GM13976 (cell line): ENCODE data around the gene HUS1B.
A peak's percentile ranks its signal among the peaks of the same experiment; 100 is the strongest.

Experiments used
- DNase-seq: peaks from one replicate; pipeline ENCODE4 v3.0.0; 2012; ENCODE audit warnings: low spot score
- CTCF ChIP-seq: IDR thresholded peaks from 2 replicates; pipeline ENCODE4 v1.5.1; 2012; ENCODE audit warnings: borderline replicate concordance, mild to moderate bottlenecking; ENCODE audit not compliant: insufficient read depth; ENCODE audit errors: extremely low read depth, missing control alignments, control extremely low read depth
- in situ Hi-C: fragments of 300-500 bp; cut with MboI; formaldehyde crosslinking; loops from one replicate; pipeline ENCODE4 v1.12.0; 2022; ENCODE audit warnings: low sequenced_read_pairs, mixed read lengths, inconsistent platforms; ENCODE audit not compliant: unreplicated experiment

The HUS1B gene

DNA sequence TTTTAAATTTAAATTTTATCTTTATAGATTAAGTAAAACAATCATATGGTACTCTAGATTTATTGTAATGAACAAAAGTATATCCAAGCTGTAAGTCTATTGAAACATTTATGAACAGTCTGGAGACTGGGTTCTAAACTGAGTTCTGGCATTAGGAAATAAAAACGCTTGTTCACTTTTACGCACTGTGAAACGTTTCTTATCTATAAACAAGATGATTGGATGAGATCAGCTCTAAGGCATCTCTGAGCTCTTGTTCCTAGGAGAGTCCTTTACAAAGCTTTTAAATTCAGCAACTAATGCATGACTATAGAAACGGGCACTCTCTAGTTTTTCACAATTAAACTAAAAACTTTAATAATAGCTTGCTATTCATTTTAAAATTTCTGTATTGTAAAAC, 6.8 kb downstream of the HUS1B start:
- DNase-seq = no peak
- in situ Hi-C loops = no loop called here

DNA sequence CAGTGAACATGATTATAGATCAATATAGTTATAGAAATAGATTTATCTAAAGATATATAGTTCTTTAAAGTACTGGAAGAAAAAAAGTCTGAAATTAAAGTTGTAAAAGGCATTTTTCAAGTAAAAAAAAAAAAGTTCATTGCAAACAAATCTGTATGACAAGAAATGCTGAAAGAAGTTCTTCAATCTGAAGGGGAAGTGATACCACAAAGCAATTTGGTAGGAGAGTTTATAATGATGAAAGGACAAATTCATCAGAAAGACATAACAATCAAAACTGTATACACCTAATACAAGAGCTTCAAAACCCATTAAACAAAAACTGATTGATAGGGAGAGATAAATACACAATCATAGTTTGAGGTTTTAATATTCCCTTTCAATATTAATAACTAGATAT, 14.1 kb downstream of the HUS1B start:
- no peak for TF ChIP-seq CTCF
- in situ Hi-C loops = no loop called here
- DNase-seq = no peak

More for the DNA sequence above, 6.8 kb downstream of the HUS1B start:
- no peak for TF ChIP-seq CTCF

GRCh38 chr6:641225-641985, 15.5 kb downstream of the HUS1B start:
- TF ChIP-seq CTCF = no peak
- no peak for DNase-seq

GRCh38 chr6:636488-636887, 20.4 kb downstream of the HUS1B start:
- in situ Hi-C loops = no loop called here
- no peak for TF ChIP-seq CTCF
- DNase-seq = peak; percentile 62

More at GRCh38 chr6:641225-641985, 15.5 kb downstream of the HUS1B start:
- in situ Hi-C loops = no loop called here

- in situ Hi-C loops = no loop called here
- no peak for TF ChIP-seq CTCF
- DNase-seq = no peak
Measured at GRCh38 chr6:635233-635632, 21.7 kb downstream of the HUS1B start.

DNA sequence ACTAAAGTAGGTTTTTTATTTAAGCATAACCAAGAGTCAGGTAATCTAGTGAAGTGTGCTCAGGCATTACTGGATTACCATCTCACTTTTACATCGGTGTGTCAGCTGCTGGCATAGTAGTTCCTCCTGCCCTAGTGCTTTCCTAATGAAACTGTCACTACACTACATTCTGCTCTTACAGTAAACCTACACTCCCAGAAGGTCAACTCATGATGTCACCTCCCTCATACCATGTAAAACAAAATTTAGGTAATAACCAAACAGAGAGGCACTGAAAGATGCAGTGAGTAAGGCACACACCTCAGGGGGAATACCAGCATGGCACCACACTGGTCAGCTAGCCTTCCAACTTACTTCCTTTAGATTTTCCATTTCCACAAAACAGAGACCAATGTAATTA, 23.3 kb downstream of the HUS1B start:
- in situ Hi-C loops = no loop called here
- TF ChIP-seq CTCF = no peak

DNA sequence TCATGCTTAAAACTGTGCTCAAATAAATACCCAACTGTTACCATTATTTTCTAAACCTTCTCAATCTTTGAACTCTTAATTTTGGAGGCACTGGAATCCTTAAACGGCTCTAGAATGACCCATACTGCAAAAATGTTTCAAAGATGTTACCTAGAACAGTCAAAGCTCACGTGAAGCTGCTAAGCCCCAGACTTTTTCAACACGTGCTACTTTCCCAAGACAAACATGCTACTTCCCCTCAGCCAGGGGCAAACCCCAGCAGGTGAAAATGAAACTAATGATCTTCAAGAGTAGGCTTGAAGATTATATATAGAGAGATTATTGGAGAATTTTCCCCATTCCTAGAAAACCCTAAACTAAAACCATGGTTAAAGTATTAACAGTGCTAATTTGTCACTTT, 28.1 kb downstream of the HUS1B start:
- in situ Hi-C loops = no loop called here
- no peak for TF ChIP-seq CTCF
- DNase-seq = peak; percentile 36

More for the DNA sequence above, 23.3 kb downstream of the HUS1B start:
- no peak for DNase-seq
